ENCODE results near the gene GTF2A2.

GTF2A2 gene

DNA sequence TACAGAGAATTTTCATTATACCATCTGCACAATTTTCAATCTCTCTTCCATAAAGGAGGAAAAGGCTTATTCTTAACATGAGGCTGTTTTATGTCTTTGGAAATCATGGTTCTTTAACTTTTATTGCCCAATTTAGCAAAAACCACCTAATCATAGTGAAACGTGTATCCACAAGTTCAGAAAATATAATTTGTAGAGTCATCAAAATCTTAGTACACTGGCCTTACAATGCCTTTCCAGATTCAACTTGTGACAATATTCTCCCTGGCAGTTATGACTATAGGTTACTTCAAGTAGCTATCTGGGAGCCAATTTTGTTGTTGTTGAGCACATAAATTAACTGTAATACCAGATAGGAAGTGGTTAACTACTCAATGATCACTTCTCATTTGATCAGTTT lies 20.9 kb upstream of the GTF2A2 start:
- in situ Hi-C loops (cut with MboI; ENCODE audit: low sequenced_read_pairs) = loop anchor here (25.0 kb wide), 1 partner anchor 809 kb away; the partner anchor contains the start of gene ICE2

DNA sequence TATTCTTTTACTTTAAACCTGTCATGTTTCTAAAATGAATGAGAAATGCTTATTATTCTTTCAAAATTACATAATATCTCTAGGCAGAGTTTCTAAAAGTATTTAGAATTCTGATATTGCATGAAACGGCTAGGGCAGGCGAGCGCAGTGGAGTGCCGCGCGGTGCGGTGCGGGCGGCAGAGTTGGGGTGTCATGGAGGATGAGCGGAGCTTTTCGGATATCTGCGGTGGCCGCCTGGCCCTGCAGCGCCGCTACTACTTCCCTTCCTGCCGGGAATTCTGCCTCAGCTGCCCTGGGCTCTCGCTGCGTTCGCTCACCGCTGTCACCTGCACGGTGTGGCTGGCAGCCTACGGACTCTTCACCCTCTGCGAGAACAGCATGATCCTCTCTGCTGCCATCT lies 19.2 kb upstream of the GTF2A2 start:
- in situ Hi-C loops (cut with MboI; ENCODE audit: low sequenced_read_pairs) = loop anchor here (25.0 kb wide), 1 partner anchor 811 kb away; the partner anchor contains the start of gene ICE2

DNA sequence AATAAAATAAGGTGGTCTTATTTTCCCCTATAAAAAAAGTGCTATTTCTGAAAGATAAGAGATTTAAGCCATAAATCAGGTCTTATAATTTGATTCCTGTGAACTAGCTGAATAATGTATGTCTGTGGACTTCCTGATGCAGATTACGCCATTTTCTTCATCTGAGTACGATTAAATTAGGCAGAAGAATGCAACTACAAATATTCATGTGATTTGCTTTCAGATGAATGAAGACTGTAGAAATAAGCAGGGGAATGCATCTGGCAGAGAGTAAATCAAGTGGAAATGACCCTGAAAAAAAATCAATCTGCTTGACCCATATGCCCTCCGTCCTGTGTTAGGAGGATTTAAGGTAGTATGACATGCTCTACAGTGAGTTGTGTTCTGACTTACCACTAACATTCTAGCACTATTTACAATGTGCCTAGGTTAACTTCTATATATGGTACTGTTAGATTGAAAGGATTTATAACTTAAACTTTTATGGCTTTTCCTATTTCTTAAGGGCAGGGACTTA lies 17.1 kb upstream of the GTF2A2 start:
- in situ Hi-C loops (cut with MboI; ENCODE audit: low sequenced_read_pairs) = no loop called here

DNA sequence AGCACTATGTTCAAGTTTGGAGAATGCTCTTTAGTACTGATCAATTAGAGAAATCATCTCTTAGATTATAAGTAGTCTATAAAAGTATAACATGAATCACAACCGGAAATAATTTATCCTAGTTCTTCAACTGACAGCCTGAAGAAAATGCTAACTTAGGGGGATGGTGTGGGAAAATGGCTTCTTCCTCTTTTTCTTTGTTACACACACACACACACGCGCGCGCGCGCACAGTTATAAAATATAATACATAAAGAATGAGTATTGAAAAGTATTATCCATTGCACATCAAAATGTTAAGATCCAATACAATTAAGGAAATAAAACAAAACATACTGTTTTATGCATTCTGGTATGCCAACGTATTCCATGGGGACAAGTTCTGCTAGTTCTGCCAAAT lies 11.2 kb upstream of the GTF2A2 start:
- in situ Hi-C loops (cut with MboI; ENCODE audit: low sequenced_read_pairs) = no loop called here

DNA sequence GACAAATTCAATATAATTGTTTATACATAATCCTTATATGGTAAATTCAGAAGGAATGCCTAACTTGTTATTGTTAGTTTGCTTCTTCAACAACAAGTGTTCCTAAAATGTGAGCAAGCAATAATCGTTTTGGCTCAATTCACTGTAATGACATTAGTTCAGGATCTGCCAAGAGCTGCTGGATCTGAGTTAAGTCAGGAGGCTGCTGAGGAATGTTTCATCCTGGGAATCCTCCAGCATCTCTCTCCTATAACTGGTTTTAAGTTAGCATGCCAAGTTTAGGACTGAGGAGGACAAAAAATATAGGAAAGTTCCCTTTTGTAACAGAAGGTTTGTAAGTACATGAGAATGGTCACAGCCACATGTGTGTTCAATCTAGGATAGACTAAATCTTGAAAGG lies 4.9 kb upstream of the GTF2A2 start:
- in situ Hi-C loops (cut with MboI; ENCODE audit: low sequenced_read_pairs) = no loop called here

DNA sequence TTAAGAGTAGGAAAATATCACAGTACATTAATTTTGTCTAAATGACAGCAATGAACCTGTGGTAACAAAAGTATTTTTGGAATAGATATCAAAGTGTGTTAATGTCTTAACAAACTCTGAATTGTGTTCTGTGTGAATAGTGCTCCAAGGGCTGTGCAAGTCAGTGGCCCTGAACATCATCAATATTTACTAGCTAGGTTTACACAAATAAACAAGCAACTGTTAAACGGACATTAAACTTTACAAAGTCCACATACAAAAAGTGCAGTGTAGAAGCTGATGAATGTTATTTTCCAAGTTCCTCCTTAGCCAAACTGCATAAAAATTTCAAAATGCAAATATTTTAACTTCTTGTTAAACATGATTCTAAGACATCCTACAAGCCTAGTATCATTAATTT lies 2.1 kb upstream of the GTF2A2 start:
- in situ Hi-C loops (cut with MboI; ENCODE audit: low sequenced_read_pairs) = no loop called here

DNA sequence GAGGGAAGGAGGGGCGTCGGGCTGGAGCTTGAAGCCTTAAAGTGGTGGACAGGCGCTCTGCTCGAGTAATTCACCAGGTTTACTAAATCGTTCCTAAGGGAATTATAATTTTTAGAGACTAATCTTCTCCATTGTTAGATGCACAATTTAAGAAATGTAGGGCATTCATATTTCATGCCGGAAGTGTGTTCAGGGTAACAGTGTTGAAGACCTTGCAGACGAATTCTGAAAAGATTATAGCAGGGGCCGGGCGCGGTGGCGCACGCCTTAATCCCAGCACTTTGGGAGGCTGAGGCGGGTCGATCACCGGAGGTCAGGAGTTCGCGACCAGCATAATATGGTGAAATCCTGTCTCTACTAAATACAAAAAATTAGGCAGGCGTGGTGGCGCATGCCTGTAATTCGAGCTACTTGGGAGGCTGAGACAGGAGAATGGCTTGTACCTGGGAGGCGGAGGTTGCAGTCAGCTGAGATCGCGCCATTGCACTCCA lies 365 bp upstream of the GTF2A2 start:
- in situ Hi-C loops (cut with MboI; ENCODE audit: low sequenced_read_pairs) = no loop called here

DNA sequence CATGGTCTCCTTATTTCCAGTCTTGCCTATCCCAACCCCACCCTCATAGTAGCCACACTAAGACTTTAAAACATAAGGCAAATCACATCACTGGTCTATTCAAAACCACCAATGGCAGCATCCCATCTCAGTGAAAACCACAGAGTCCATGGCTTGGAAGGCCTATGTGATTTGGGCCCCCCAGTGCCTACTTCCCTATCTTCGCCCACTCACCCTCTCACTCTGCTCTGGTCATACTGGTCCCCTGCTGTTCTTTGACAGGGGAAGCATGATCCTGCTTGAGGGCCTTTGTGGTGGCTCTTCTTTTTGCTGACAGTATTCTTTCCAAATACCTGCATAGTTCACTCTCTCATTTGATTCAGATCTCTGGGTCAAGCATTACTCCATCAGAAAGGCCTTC lies 3.3 kb downstream of the GTF2A2 start:
- in situ Hi-C loops (cut with MboI; ENCODE audit: low sequenced_read_pairs) = no loop called here

DNA sequence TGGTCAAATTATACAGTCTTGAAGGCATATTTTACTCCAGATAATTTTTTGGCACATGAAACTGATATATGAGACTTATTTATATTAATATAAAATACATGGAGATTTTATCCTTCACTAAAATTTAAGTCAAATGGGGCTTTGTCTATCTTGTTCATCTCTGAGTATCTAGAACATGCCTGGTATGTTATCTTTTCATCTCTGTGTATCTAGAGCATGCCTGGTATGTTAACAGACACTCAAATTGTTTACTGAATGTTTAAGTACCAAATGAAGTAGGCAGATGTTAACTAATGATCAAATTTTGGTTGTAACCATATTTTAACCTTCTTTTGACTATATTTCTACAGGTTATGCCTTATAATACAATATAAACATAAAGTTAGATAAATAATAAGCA lies 7.7 kb downstream of the GTF2A2 start:
- in situ Hi-C loops (cut with MboI; ENCODE audit: low sequenced_read_pairs) = loop anchor here (25.0 kb wide), 1 partner anchor 112 kb away; no protein-coding TSS in a partner anchor

DNA sequence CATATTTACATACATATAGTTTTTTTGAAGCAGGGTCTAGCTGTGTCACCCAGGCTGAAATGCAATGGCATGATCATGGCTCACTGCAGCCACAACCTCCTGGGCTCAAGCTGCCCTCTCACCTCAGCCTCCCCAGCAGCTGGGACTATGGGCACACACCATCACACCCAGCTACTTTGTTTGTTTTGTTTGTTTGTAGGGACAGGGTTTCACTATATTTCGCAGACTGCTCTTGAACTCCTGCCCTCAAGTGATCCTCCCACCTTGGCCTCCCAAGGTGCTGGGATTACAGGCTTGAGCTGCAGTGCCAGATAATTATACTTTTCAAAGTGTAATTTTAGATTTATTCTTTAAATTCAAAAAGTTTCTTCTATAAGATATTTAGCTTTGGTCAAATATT lies 10.2 kb downstream of the GTF2A2 start:
- in situ Hi-C loops (cut with MboI; ENCODE audit: low sequenced_read_pairs) = loop anchor here (25.0 kb wide), 1 partner anchor 110 kb away; no protein-coding TSS in a partner anchor

DNA sequence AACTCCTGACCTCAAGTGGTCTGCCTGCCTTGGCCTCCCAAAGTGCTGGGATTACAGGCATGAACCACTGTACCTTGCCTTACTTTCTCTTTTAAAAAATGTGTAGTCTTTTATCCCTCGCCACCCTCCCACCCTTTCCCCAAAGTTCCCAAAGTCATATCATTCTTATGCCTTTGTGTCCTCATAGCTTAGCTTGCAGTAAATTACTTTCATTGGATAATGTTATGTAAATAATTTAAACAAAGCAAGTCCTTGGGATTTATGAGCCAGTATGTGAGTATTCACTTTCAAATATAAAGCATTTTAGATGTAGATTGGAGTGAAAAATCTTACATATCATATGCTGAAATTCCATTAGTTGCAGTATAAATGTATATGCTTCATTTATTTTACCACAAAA lies 11.0 kb downstream of the GTF2A2 start:
- in situ Hi-C loops (cut with MboI; ENCODE audit: low sequenced_read_pairs) = loop anchor here (25.0 kb wide), 1 partner anchor 109 kb away; no protein-coding TSS in a partner anchor

DNA sequence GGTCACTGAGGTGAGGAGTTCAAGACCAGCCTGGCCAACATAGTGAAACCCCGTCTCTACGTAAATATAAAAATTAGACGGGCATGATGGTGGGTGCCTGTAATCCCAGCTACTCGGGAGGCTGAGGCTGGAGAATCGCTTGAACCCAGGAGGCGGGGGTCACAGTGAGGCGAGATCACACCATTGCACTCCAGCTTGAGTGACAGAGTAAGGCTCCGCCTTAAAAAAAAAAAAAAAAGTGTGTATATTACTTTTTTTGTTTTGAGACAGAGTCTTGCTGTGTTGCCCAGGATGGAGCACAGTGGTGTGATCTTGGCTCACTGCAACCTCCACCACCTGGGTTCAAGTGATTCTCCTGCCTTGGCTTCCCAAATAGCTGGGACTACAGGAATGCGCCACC lies 11.5 kb downstream of the GTF2A2 start:
- in situ Hi-C loops (cut with MboI; ENCODE audit: low sequenced_read_pairs) = loop anchor here (25.0 kb wide), 1 partner anchor 109 kb away; no protein-coding TSS in a partner anchor

DNA sequence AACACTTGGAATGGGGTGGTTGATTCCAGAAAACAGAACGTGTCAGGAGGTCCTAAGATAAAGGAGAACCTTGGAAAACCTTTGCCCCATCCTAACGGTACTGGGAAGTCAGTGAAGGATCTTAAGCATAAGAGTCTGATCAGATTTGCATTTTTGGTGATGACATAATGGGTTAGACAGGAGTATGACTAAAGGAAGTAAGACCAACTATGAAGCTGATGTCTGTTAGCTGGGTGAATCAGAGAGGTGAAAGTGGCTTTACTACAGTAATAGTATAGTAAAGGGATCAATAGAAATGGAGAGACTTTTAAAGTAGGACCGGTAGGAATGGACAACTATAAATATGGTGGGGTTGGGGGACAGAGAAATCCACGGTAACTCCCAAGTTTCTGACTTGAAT lies 12.6 kb downstream of the GTF2A2 start:
- in situ Hi-C loops (cut with MboI; ENCODE audit: low sequenced_read_pairs) = loop anchor here (25.0 kb wide), 1 partner anchor 107 kb away; no protein-coding TSS in a partner anchor

DNA sequence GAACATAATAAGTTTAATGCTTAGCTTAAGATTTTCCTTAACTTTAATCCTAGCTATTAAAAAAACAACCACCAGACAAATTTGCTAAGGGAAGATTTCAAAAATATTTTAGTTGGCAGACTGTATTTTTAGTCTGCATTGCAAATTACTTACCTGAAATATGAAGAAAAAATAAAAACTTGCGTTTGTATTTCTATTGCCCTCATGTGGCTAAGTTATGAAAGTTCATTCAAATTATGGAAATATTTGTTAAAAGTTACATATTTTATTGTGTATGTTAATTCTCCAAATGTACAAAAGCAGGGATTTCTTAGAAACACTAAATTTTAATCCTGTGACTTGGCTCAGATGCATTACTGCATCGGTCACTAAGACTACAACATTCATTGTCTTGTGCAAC lies 15.0 kb downstream of the GTF2A2 start:
- in situ Hi-C loops (cut with MboI; ENCODE audit: low sequenced_read_pairs) = loop anchor here (25.0 kb wide), 1 partner anchor 105 kb away; no protein-coding TSS in a partner anchor

DNA sequence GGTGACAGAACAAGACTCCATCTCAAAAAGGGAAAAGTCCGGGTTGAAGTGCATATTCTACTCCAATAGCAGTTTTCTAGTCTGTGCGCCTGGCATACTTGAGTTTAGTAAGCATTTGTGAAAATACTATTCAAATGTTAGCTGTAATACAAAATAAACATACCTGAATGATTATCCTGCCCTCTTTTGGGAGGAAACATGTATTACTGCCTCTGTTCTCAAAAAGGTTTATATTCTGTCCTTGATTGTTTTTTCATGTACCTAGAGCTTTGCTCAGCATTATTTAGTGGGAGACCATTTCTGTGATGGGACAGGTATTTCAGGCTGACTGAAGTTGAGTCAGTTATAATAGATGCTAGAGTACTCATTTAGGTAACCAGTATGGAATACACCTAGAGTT lies 19.8 kb downstream of the GTF2A2 start:
- in situ Hi-C loops (cut with MboI; ENCODE audit: low sequenced_read_pairs) = loop anchor here (25.0 kb wide), 1 partner anchor 100 kb away; no protein-coding TSS in a partner anchor

DNA sequence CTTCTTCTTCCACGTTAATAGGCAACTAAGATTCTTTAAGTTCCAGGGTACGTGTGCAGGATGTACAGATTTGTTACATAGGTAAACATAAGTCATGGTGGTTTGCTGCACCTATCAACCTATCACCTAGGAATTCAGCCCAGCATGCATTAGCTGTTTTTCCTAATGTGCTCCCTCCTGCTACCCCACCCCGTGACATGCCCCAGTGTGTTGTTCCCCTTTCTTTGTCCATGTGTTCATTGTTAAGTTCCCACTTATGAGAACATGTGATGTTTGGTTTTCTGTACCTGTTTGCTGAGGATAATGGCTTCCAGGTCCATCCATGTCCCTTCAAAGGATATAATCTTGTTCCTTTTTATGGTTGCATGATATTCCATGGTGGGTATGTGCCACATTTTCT lies 21.1 kb downstream of the GTF2A2 start:
- in situ Hi-C loops (cut with MboI; ENCODE audit: low sequenced_read_pairs) = loop anchor here (25.0 kb wide), 1 partner anchor 99 kb away; no protein-coding TSS in a partner anchor

DNA sequence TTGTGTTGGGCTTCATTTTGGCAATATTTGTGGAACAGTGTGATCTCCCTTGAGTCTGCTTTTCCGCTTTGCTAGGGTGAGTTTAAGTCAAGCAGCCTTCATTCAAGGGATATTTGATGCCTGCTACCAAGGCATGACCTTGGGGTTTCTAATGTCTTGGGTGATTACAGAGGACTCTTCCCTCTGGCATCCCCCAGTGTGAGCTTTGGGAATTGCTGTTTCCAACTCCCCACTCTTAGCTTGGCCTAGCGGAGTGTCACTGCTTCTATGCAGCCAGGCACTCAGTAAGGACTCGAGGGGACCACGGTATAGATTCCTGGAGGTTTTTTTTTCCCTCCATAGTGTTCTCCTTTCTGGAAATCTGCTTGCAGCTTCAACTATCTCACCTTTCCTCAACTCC lies 24.6 kb downstream of the GTF2A2 start:
- in situ Hi-C loops (cut with MboI; ENCODE audit: low sequenced_read_pairs) = loop anchor here (25.0 kb wide), 1 partner anchor 95 kb away; no protein-coding TSS in a partner anchor

DNA sequence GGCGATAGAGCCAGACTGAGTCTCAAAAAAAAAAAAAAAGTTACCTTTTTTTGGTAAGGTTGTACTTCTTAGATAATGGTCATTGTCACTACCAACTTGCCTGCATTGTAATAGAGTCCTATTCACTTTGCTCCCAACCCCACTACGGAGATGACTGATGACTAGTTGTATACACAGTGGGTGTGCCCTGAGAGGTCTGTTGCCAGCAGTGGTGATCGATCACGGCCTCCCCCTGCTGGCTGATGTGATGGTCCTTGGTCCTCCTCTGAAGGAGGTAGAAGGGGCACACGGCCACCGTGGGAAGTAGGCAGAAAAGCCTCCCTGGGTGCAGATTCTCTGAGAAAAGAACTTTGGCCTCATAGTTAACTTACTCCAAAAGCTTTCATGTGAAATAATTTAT lies 35.0 kb downstream of the GTF2A2 start:
- in situ Hi-C loops (cut with MboI; ENCODE audit: low sequenced_read_pairs) = no loop called here

DNA sequence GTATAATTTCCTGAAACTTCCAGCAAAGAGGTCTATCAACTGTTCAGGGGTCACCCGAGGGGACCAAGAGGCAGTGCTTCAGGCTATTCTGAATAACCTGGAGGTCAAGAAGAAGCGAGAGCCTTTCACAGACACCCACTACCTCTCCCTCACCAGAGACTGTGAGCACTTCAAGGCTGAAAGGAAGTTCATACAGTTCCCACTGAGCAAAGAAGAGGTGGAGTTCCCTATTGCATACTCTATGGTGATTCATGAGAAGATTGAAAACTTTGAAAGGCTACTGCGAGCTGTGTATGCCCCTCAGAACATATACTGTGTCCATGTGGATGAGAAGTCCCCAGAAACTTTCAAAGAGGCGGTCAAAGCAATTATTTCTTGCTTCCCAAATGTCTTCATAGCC lies 38.9 kb downstream of the GTF2A2 start:
- in situ Hi-C loops (cut with MboI; ENCODE audit: low sequenced_read_pairs) = no loop called here

DNA sequence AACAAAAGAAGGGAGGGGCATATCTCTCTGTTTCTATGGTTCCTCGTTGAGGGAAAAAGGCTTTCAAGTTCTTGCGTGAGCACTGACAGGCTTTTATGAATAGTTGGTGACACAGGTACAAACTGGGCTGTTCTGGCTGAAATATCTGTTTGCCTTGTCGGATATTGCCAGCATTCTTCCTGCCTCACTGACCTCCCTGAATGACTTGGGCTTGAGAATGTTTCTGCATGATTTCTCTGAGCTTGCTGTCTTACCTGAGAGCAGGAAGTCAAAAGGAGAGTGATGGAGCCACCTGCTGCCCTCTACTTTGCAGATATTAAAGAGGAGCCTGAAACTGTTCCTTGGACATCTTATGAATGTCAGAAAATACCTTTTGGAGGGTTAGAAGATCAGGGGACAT lies 40.9 kb downstream of the GTF2A2 start:
- in situ Hi-C loops (cut with MboI; ENCODE audit: low sequenced_read_pairs) = no loop called here

DNA sequence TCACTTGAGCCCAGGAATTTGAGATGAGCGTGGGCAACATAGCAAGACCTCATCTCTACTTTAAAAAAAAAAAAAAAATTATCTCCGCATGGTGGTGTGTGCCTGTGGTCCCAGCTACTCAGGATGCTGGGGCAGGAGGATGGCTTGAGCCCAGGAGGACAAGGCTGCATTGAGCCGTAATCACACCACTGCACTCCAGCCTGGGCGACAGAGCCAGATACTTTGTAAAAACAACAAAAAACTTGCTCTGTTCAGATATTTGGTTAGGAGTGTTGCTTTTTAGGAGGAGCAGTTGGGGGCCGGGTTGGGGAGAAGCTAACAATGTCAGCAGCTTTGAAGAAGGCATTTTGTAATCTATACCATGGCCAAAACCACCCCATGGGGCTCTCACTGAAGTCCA lies 41.7 kb downstream of the GTF2A2 start:
- in situ Hi-C loops (cut with MboI; ENCODE audit: low sequenced_read_pairs) = no loop called here

DNA sequence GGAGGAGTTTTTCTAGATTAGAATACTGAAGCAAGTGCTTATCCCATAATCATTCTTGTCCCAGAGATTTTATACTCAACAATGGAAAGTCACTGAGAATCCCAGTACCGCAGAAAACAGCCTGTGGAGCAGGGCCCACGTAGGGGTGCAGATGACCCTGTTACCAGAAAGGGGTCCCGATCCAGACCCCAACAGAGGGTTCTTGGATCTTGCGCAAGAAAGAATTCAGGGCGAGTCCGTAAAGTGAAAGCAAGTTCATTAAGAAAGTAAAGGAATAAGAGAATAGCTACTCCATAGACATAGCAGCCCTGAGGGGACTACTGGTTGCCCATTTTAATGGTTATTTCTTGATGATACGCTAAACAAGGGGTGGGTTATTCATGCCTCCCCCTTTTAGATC lies 43.2 kb downstream of the GTF2A2 start:
- in situ Hi-C loops (cut with MboI; ENCODE audit: low sequenced_read_pairs) = no loop called here

All from HL-60/S4 treated with phorbol 12-myristate 13-acetate at 8.2 ng/mL for 4 days and 3 days (cell line).